K562 (cell line): ENCODE results near the gene WWP2. TPM values are rescaled to one million over a fixed set of nuclear protein-coding genes. Genes with fewer than 3 reads are reported as not detected.

Experiments
- ATAC-seq: fragments of 200-7000 bp; cut with Tn5 transposase; 3 replicates; pipeline ENCODE4 v1.9.1; 2020; ENCODE audit warnings: moderate library complexity
- BruUV-seq: library from RNA; stranded (reverse); fragments of 400-500 nt; replicated peaks from 2 replicates; lab custom pipeline; 2021; lab: Mats Ljungman, UMichigan
- CTCF ChIA-PET: fragments of 300-600 bp; formaldehyde crosslinking; extraction: SDS; loops from one replicate; lab custom pipeline; 2021; ENCODE audit warnings: low intra/inter-chr PET ratio; lab: Yijun Ruan, JAX
- POLR2A ChIA-PET: fragments of 300-600, 350-650 bp; sonication (Branson Sonifier 250); formaldehyde crosslinking; extraction: SDS; loops from one replicate; lab custom pipeline; 2021; ENCODE audit warnings: antibody characterized with exemption, inconsistent platforms; lab: Yijun Ruan, JAX
- DNase-seq, 4 experiments: peaks; one replicate each; pipeline versions ENCODE4 v3.0.0 to v3.0.0-alpha.2; 2011 to 2018; ENCODE audit warnings: low spot score in 3 of 4, mixed read lengths in 3 of 4; ENCODE audit errors: extremely low read depth in 1 of 4
- FAIRE-seq: peaks from 2 replicates; lab custom pipeline; 2011; peaks lifted over from hg19 to GRCh38; lab: Jason Lieb, UNC
- H2AFZ ChIP-seq: 2 replicates; pipeline ENCODE4 v1.6.0; 2011; ENCODE audit warnings: low read depth, low read length, control low read depth, inconsistent platforms
- H3K27ac ChIP-seq: fragments of 200-600 bp; 3 replicates; pipeline ENCODE4 v1.8.0; 2011; ENCODE audit warnings: low read depth, mild to moderate bottlenecking, control low read depth, inconsistent platforms, low read length, moderate library complexity, mixed read lengths; ENCODE audit errors: extremely low read depth
- H3K27me3 ChIP-seq, 2 experiments: fragments of 300-600 bp in 1 of 2; 2 replicates in 1 of 2; 3 replicates in 1 of 2; pipeline versions ENCODE4 v1.6.0 to v1.8.0; 2011; ENCODE audit warnings: inconsistent platforms in 2 of 2, low read length in 2 of 2, mild to moderate bottlenecking in 1 of 2, mixed read lengths in 1 of 2, moderate library complexity in 1 of 2; ENCODE audit not compliant: control insufficient read depth in 2 of 2, insufficient read depth in 2 of 2
- H3K36me3 ChIP-seq: fragments of 300-600 bp; 3 replicates; pipeline ENCODE4 v1.8.0; 2011; ENCODE audit warnings: mild to moderate bottlenecking, low read length, inconsistent platforms; ENCODE audit not compliant: control insufficient read depth, insufficient read depth
- H3K4me1 ChIP-seq, 2 experiments: fragments of 200-600 bp in 1 of 2; replicated peaks in 1 of 2; 2 replicates in 1 of 2; 3 replicates in 1 of 2; pipeline versions ENCODE4 v1.5.1 to v1.8.0; 2011; ENCODE audit warnings: inconsistent platforms in 2 of 2, low read length in 2 of 2, mild to moderate bottlenecking in 1 of 2, mixed read lengths in 1 of 2, moderate library complexity in 1 of 2; ENCODE audit not compliant: control insufficient read depth in 2 of 2, insufficient read depth in 2 of 2
- H3K4me2 ChIP-seq: 2 replicates; pipeline ENCODE4 v1.6.1; 2011; ENCODE audit warnings: low read length, control low read depth, inconsistent platforms, mixed read lengths; ENCODE audit not compliant: insufficient read depth
- H3K4me3 ChIP-seq: fragments of 200-600 bp; sonication (generic), shearing (Covaris generic); 2 replicates; pipeline ENCODE4 v1.5.1; 2016; ENCODE audit warnings: control low read depth, inconsistent platforms
- H3K79me2 ChIP-seq: fragments of 200-600 bp; 3 replicates; pipeline ENCODE4 v1.8.0; 2011; ENCODE audit warnings: low read length, inconsistent platforms; ENCODE audit not compliant: control insufficient read depth, insufficient read depth
- H3K9ac ChIP-seq, 2 experiments: 2 replicates each; pipeline versions ENCODE4 v1.6.0 to v1.6.1; 2011; ENCODE audit warnings: low read depth in 2 of 2, low read length in 2 of 2, control low read depth in 1 of 2, inconsistent platforms in 1 of 2, mild to moderate bottlenecking in 1 of 2, mixed read lengths in 1 of 2; ENCODE audit not compliant: insufficient read depth in 1 of 2
- H3K9me1 ChIP-seq: one replicate; pipeline ENCODE4 v1.6.0; 2011; ENCODE audit warnings: inconsistent platforms, mild to moderate bottlenecking, low read length, moderate library complexity; ENCODE audit not compliant: control insufficient read depth, insufficient read depth
- H3K9me3 ChIP-seq: replicated peaks from 2 replicates; pipeline ENCODE4 v1.5.1; 2011; ENCODE audit warnings: low read depth, low read length, inconsistent platforms; ENCODE audit not compliant: control insufficient read depth, insufficient read depth
- H4K20me1 ChIP-seq: replicated peaks from 2 replicates; pipeline ENCODE4 v1.6.1; 2011; ENCODE audit warnings: low read length, inconsistent platforms, mixed read lengths; ENCODE audit not compliant: control insufficient read depth, insufficient read depth
- ARNT ChIP-seq, 2 experiments: fragments of 450-650 bp; IDR thresholded peaks; 2 replicates each; pipeline ENCODE4 v1.6.1; 2016; ENCODE audit warnings: mild to moderate bottlenecking in 1 of 2
- BDP1 ChIP-seq: IDR thresholded peaks from 3 replicates; pipeline ENCODE4 v1.6.1; 2011; ENCODE audit not compliant: insufficient read length, insufficient read depth
- CREB1 ChIP-seq, 2 experiments: sonication (generic) in 1 of 2; formaldehyde crosslinking in 1 of 2; IDR thresholded peaks; 2 replicates each; pipeline versions ENCODE4 v1.6.1 to v1.8.0; 2012 to 2022; ENCODE audit warnings: inconsistent platforms in 1 of 2, mild to moderate bottlenecking in 1 of 2, missing genetic modification reagents in 1 of 2, moderate library complexity in 1 of 2
- CREBBP ChIP-seq: IDR thresholded peaks from one replicate; pipeline ENCODE4 v1.6.1; 2012; ENCODE audit warnings: low read depth, mild to moderate bottlenecking, control low read depth, inconsistent platforms, low read length
- JUN ChIP-seq, 2 experiments: sonication (generic) in 1 of 2; formaldehyde crosslinking in 1 of 2; IDR thresholded peaks; 2 replicates each; pipeline versions ENCODE4 v1.6.1 to v1.8.0; 2012 to 2022; ENCODE audit warnings: borderline replicate concordance in 2 of 2, mild to moderate bottlenecking in 2 of 2, improper control_type of control experiment in 1 of 2, low read depth in 1 of 2, low read length in 1 of 2, missing genetic modification reagents in 1 of 2
- KLF1 ChIP-seq: fragments of 450-650 bp; IDR thresholded peaks from 2 replicates; pipeline ENCODE4 v1.6.1; 2016; ENCODE audit warnings: missing genetic modification characterization, missing compliant biosample characterization
- LCOR ChIP-seq: sonication (generic); formaldehyde crosslinking; IDR thresholded peaks from 2 replicates; pipeline ENCODE4 v1.8.0; 2022; ENCODE audit warnings: mild to moderate bottlenecking, missing genetic modification reagents
- MAFG ChIP-seq: fragments of 450-650 bp; conservative IDR thresholded peaks from 2 replicates; pipeline ENCODE4 v1.6.1; 2016; ENCODE audit warnings: missing genetic modification characterization, missing compliant biosample characterization
- NFE2 ChIP-seq: IDR thresholded peaks from 2 replicates; pipeline ENCODE4 v1.6.1; 2014; ENCODE audit warnings: antibody characterized with exemption, low read depth
- NFYB ChIP-seq: IDR thresholded peaks from 2 replicates; pipeline ENCODE4 v1.6.1; 2011; ENCODE audit warnings: mild to moderate bottlenecking, moderate library complexity; ENCODE audit not compliant: insufficient read length; ENCODE audit errors: extremely low read depth
- PTTG1 ChIP-seq: fragments of 450-650 bp; IDR thresholded peaks from 2 replicates; pipeline ENCODE4 v1.6.1; 2016; ENCODE audit warnings: low read depth, mild to moderate bottlenecking, missing genetic modification characterization, missing compliant biosample characterization
- SIRT6 ChIP-seq: IDR thresholded peaks from one replicate; pipeline ENCODE4 v1.6.1; 2012; ENCODE audit warnings: low read depth, mild to moderate bottlenecking, control low read depth, inconsistent platforms, low read length, moderate library complexity
- ZEB2 ChIP-seq: fragments of 450-650 bp; IDR thresholded peaks from 2 replicates; pipeline ENCODE4 v1.6.1; 2016
- ZNF197 ChIP-seq: fragments of 200-800 bp; sonication (Bioruptor generic); IDR thresholded peaks from 2 replicates; pipeline ENCODE4 v1.6.1; 2016; ENCODE audit warnings: low read depth, missing genetic modification characterization, missing compliant biosample characterization
- ZNF316 ChIP-seq: fragments of 450-650 bp; IDR thresholded peaks from 2 replicates; pipeline ENCODE4 v1.6.1; 2016
- ZNF57 ChIP-seq: fragments of 450-650 bp; formaldehyde crosslinking; IDR thresholded peaks from 2 replicates; pipeline ENCODE4 v1.4.0; 2020; ENCODE audit warnings: mild to moderate bottlenecking, moderate library complexity
- WGBS: fragments of 100-300 bp; shearing (Covaris generic); methylation state at CpG from one replicate; pipeline ENCODE4 v1.1.6; 2016; ENCODE audit warnings: low coverage, mixed read lengths; ENCODE audit not compliant: insufficient coverage; ENCODE audit errors: missing lambda C conversion rate; 5-methylcytosine and 5-hydroxymethylcytosine counted together
- in situ Hi-C: fragments of 300-500 bp; cut with MboI; formaldehyde crosslinking; loops from 4 replicates; pipeline ENCODE4 v1.15.0; 2018; ENCODE audit warnings: inconsistent platforms, mixed read lengths
- intact Hi-C: fragments of 100-400 bp; cut with micrococcal nuclease; formaldehyde crosslinking; loops from 2 replicates; pipeline ENCODE4 v1.14.2; 2022
- polyA plus RNA-seq, 8 experiments: library from polyadenylated mRNA; depleted of rRNA in 4 of 8; stranded (reverse) in 5 of 8; unstranded in 3 of 8; fragments of >200 nt; fragmentation: Nextera tagmentation in 2 of 8; fragmentation: Illumina TruSeq in 1 of 8; extraction: Ambion mirVana in 2 of 8; extraction: Trizol in 1 of 8; gene quantifications; 2 replicates each; pipeline versions ENCODE4 v1.2.1 to v1.2.3, GENCODE V29; 2011 to 2014; ENCODE audit warnings: inconsistent platforms in 1 of 8, missing spikeins in 1 of 8
- total RNA-seq, 7 experiments: library from RNA; depleted of rRNA in 6 of 7; stranded (reverse); fragments of >200 nt in 6 of 7; fragmentation: Illumina TruSeq in 2 of 7; extraction: Trizol in 2 of 7; gene quantifications; 2 replicates each; pipeline versions ENCODE4 v1.2.1 to v1.2.3, GENCODE V29; 2011 to 2021; ENCODE audit warnings: low replicate concordance in 1 of 7
- TF ChIP-seq, protein P1 (sequence below): IDR thresholded peaks from 2 replicates; pipeline ENCODE4 v1.6.1; 2011; ENCODE audit warnings: borderline replicate concordance, low read depth, mild to moderate bottlenecking, moderate library complexity, low read length; ENCODE audit not compliant: insufficient read depth, poor library complexity, severe bottlenecking
- TF ChIP-seq, protein P2 (sequence below): fragments of 450-650 bp; IDR thresholded peaks from 2 replicates; pipeline ENCODE4 v1.6.1; 2017; ENCODE audit warnings: mild to moderate bottlenecking, moderate library complexity

WWP2 gene
- total and polyA plus RNA-seq, 9 of the 15 experiments (the other 6 are each of a cell fraction or from before 2014, with no cell fraction given): 1.9 to 34.4 (median 14.6) TPM

DNA sequence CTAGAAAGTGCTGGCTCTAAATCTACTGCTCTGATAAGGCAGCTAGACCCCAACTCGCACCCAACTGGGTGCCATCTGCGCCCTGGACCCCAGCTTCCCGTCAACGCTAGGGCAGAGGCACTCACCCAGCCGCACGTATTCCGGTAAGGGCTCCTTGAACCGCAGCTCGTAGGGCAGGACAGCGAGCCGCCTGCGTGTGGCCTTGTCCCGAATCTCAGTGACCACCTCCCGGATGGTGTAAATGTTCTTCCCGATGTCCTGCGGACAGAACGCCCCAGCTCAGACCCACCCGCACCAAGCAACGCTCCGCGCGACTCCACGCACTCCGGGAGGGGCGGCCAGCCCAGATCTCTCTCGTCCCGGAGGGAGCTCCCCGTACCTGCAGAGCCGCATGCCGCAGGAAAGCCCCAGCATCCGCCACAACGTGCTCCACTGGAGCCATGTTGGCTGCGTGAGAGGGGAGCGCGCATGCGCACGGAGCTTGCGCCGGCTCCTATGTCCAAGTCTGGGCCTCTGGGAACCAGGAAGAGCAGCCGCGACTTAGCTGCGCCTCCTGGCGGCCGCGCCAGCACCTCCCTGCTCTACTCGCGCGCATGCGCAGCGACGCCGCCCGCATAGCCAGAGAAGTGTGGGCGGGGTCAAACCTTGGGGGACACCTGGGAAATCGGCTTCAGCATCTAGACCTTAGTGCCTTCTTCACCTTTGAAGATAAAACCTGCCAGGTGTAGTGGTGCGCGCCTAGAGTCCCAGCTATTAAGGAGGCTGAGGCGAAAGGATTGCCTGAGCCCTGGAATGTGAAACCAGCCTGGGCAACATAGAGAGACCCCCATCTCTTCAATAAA, 7.4 kb upstream of the WWP2 start, which contains the start of gene NOB1:
TSS of gene NOB1 (minus strand) at position 458 of the 842 bp plus-strand sequence. CDS start at position 442, 16 bp downstream.
- Histone ChIP-seq H3K27me3 (no peaks in the 10 kb centered on the region), H4K20me1 (no peaks in the 10 kb centered on the region), H3K9me3 (no peaks in the 10 kb centered on the region; the same call in 1 of the 2 replicates), H3K27ac (peak within 1 kb of the TSS; percentile 84), H3K9me1 (no peaks in the 10 kb centered on the region), H3K4me1 (peaks cover 5 to 14% of the 10 kb centered on the region in 2 experiments; a peak in 4 of 5 replicates), H3K4me3 (peak within 1 kb of the TSS; percentile 95), H3K4me2 (peak within 1 kb of the TSS; percentile 98), H3K9ac (peak within 1 kb of the TSS; percentile 97 to 99), H3K79me2 (peaks cover 47% of the 10 kb centered on the region), H3K36me3 (peaks cover 37% of the 10 kb centered on the region; the same call in 2 of the 3 replicates), H2AFZ (peak within 1 kb of the TSS; percentile 94)
- ChIA-PET POLR2A (interaction anchor here (0.5 to 4.0 kb wide), 13 partner anchors 8 to 50 kb away, joined by 3 to 56 read pairs (median 5); partner anchors contain the start of gene NQO1), CTCF (interaction anchor here (1.0 to 1.8 kb wide), 3 partner anchors 45 to 359 kb away, joined by 7 to 29 read pairs (median 8); no protein-coding TSS in a partner anchor)
- TSS peak; percentile 57 for BruUV-seq
- WGBS: 1% methylated on average over 54 of the region's 58 CpGs
- ATAC-seq: peak; percentile 97
- peak; percentile 94 to 98 (median 95) for DNase-seq
- intact Hi-C loops: loop anchor here (1.0 kb wide), 4 partner anchors 27 to 358 kb away; no protein-coding TSS in a partner anchor
- in situ Hi-C loops: loop anchor here (5.0 kb wide), 1 partner anchor 42 kb away; no protein-coding TSS in a partner anchor
- peak; percentile 89 for FAIRE-seq
- no peak for TF ChIP-seq NFYB
- no peak for TF ChIP-seq ZNF316
- TF ChIP-seq LCOR (CRISPR knock-in tag): no peak; the same call in 1 of the 2 replicates
- TF ChIP-seq, protein P1, sequence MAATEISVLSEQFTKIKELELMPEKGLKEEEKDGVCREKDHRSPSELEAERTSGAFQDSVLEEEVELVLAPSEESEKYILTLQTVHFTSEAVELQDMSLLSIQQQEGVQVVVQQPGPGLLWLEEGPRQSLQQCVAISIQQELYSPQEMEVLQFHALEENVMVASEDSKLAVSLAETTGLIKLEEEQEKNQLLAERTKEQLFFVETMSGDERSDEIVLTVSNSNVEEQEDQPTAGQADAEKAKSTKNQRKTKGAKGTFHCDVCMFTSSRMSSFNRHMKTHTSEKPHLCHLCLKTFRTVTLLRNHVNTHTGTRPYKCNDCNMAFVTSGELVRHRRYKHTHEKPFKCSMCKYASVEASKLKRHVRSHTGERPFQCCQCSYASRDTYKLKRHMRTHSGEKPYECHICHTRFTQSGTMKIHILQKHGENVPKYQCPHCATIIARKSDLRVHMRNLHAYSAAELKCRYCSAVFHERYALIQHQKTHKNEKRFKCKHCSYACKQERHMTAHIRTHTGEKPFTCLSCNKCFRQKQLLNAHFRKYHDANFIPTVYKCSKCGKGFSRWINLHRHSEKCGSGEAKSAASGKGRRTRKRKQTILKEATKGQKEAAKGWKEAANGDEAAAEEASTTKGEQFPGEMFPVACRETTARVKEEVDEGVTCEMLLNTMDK: peak; percentile 92
- TF ChIP-seq, protein P2, sequence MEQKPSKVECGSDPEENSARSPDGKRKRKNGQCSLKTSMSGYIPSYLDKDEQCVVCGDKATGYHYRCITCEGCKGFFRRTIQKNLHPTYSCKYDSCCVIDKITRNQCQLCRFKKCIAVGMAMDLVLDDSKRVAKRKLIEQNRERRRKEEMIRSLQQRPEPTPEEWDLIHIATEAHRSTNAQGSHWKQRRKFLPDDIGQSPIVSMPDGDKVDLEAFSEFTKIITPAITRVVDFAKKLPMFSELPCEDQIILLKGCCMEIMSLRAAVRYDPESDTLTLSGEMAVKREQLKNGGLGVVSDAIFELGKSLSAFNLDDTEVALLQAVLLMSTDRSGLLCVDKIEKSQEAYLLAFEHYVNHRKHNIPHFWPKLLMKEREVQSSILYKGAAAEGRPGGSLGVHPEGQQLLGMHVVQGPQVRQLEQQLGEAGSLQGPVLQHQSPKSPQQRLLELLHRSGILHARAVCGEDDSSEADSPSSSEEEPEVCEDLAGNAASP: no peak
- TF ChIP-seq ARNT (IDR thresholded peaks at IDR 0.05): no peak
- TF ChIP-seq BDP1: no peak
- no peak for TF ChIP-seq SIRT6
- no peak; the same call in 1 of the 2 replicates for TF ChIP-seq ZEB2
- TF ChIP-seq NFE2: no peak
- no peak for TF ChIP-seq ZNF197 (CRISPR knock-in tag)
- no peak for TF ChIP-seq CREBBP
- no peak for TF ChIP-seq MAFG (tag)
- peak; percentile 72; the same call in 1 of the 2 replicates for TF ChIP-seq JUN (IDR thresholded peaks at IDR 0.05; ENCODE audit: borderline replicate concordance, low read depth, low read length)
- 0 out of 2 replicates have a peak, but pooled peaks have one; percentile 61 for TF ChIP-seq JUN (CRISPR knock-in tag; IDR thresholded peaks at IDR 0.05; ENCODE audit: borderline replicate concordance)
- TF ChIP-seq KLF1 (tag): no peak
- TF ChIP-seq CREB1 (IDR thresholded peaks at IDR 0.05): 0 out of 2 replicates have a peak, but pooled peaks have one; percentile 16
- TF ChIP-seq CREB1 (CRISPR knock-in tag; IDR thresholded peaks at IDR 0.05): 0 out of 2 replicates have a peak, but pooled peaks have one; percentile 49
- no peak for TF ChIP-seq PTTG1 (tag)
- TF ChIP-seq ZNF57: no peak
